ENCODE measurements around the gene SH3RF1. TPM values are rescaled to one million over a fixed set of nuclear protein-coding genes. Genes with fewer than 3 reads are reported as not detected.

Gene SH3RF1
- total RNA-seq, 1 experiment from 2014 or later = 15.3 TPM

DNA sequence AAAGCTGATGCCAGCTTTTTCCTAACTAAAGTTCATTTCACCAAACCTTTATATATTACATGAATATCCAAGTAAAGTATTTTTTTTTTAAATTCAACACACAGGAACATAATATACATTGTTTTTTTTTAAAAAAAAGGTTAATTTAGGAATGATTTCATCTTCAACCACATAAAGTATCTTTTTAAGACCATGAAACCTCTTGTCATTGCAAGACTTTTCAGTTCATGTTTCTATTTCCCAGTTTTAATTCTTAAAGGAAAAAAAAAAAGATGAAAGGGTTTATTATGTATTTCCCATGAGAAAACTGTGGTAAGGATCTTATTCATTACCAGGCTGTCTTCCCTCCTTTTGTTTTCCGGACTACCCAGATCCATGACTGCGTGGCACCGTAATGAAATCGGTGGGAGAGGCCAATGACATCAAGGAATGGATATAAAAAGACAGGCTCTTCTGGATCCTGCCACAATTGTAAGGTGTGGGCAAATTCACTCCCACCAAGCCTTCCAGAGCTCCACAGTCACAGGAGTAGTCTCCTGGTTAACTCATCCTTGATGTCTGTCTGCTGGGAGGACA, 176.0 kb downstream of the SH3RF1 start:
- Histone ChIP-seq H3T11ph (ENCODE audit: low read length) (no peak overlapping the region), H3K4me2 (ENCODE audit: insufficient read depth, insufficient read length, low read length) (no peak overlapping the region), H2BK5ac (ENCODE audit: insufficient read length, low read length) (no peak overlapping the region), H3K9me3 (ENCODE audit: control insufficient read depth, low read depth, low read length) (no peaks in the 10 kb centered on the region), H3K14ac (ENCODE audit: insufficient read depth, low read length) (no peak overlapping the region), H3K4me1 (ENCODE audit: insufficient read depth, low read length) (no peaks in the 10 kb centered on the region; the same call in 1 of the 2 replicates), H4K20me1 (ENCODE audit: control insufficient read depth, insufficient read depth, insufficient read length) (no peaks in the 10 kb centered on the region), H2BK20ac (ENCODE audit: low read depth, low read length, poor library complexity, severe bottlenecking) (no peak overlapping the region), H2BK15ac (ENCODE audit: low read depth, low read length) (no peak overlapping the region), H3K23ac (ENCODE audit: insufficient read length, low read depth, low read length) (no peak overlapping the region), H3K23me2 (ENCODE audit: insufficient read length, low read depth, low read length, poor library complexity, severe bottlenecking) (no peaks in the 10 kb centered on the region), H3K27me3 (ENCODE audit: insufficient read depth, low read length) (no peaks in the 10 kb centered on the region), H2AK5ac (ENCODE audit: insufficient read length, low read length) (no peak overlapping the region), H3K4ac (ENCODE audit: low read depth, low read length) (no peak overlapping the region), H3K79me1 (ENCODE audit: insufficient read depth, low read depth, low read length, poor library complexity, severe bottlenecking) (no peaks in the 10 kb centered on the region), H3K9ac (ENCODE audit: extremely low read depth, insufficient read length, low read length) (no peak overlapping the region), H2BK120ac (ENCODE audit: low read depth, low read length, poor library complexity, severe bottlenecking) (no peak overlapping the region), H3K18ac (ENCODE audit: insufficient read length, low read depth, low read length) (no peak overlapping the region), H4K91ac (ENCODE audit: insufficient read length, low read depth, low read length) (no peak overlapping the region), H2BK12ac (ENCODE audit: insufficient read length, low read depth, low read length) (no peak overlapping the region), H2AFZ (ENCODE audit: low read length) (no peak overlapping the region), H3K27ac (ENCODE audit: insufficient read length, low read depth, low read length) (no peak overlapping the region), H4K8ac (replicated peaks; ENCODE audit: insufficient read length, low read depth, low read length) (no peak overlapping the region), H3K79me2 (ENCODE audit: insufficient read depth, low read length) (no peaks in the 10 kb centered on the region), H3K56ac (ENCODE audit: insufficient read length, low read depth, low read length) (no peak overlapping the region), H4K5ac (ENCODE audit: insufficient read length, low read depth, low read length) (no peak overlapping the region)
- Mint-ChIP-seq H3K4me3 (no peak overlapping the region), H3K27me3 (ENCODE audit: low read depth) (no peaks in the 10 kb centered on the region), H3K36me3 (ENCODE audit: insufficient read depth in 1 of 3, low read depth in 3 of 3) (peaks cover 19 to 51% (median 40%) of the 10 kb centered on the region in 3 experiments), H3K9me3 (peaks cover 5 to 8% of the 10 kb centered on the region in 2 experiments), H3K27ac (peak overlapping the region in 1 of 3 experiments; percentile 33; a peak in 2 of 7 replicates), H3K4me1 (no peaks in the 10 kb centered on the region)
- WGBS (ENCODE audit: extremely low coverage, insufficient read length, low lambda C conversion rate) = no CpG with 5 or more reads among the region's 4 CpGs
- TF ChIP-seq, protein P1, sequence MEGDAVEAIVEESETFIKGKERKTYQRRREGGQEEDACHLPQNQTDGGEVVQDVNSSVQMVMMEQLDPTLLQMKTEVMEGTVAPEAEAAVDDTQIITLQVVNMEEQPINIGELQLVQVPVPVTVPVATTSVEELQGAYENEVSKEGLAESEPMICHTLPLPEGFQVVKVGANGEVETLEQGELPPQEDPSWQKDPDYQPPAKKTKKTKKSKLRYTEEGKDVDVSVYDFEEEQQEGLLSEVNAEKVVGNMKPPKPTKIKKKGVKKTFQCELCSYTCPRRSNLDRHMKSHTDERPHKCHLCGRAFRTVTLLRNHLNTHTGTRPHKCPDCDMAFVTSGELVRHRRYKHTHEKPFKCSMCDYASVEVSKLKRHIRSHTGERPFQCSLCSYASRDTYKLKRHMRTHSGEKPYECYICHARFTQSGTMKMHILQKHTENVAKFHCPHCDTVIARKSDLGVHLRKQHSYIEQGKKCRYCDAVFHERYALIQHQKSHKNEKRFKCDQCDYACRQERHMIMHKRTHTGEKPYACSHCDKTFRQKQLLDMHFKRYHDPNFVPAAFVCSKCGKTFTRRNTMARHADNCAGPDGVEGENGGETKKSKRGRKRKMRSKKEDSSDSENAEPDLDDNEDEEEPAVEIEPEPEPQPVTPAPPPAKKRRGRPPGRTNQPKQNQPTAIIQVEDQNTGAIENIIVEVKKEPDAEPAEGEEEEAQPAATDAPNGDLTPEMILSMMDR (conservative IDR thresholded peaks at IDR 0.05) = no peak
- no peak for DNase-seq

Measured in H9 (cell line).